Neural progenitor cell (in vitro differentiated cells): ENCODE data around the gene P2RY12.

ENCODE experiments used
- CTCF ChIP-seq: fragments of 200-600 bp; sonication (generic); IDR thresholded peaks from 2 replicates; pipeline ENCODE4 v1.5.1; 2017; ENCODE audit warnings: antibody characterized with exemption, mild to moderate bottlenecking
- EZH2 ChIP-seq: fragments of 200-600 bp; sonication (generic); IDR thresholded peaks from 2 replicates; pipeline ENCODE4 v1.6.1; 2017; ENCODE audit warnings: antibody characterized with exemption, mild to moderate bottlenecking, moderate library complexity
- EZH2phosphoT487 ChIP-seq: fragments of 200-600 bp; sonication (generic); IDR thresholded peaks from 2 replicates; pipeline ENCODE4 v1.6.1; 2017; ENCODE audit warnings: antibody characterized with exemption

GRCh38 chr3:151315136-151315535 lies 69.4 kb downstream of the P2RY12 start:
- TF ChIP-seq CTCF (no peak), EZH2 (no peak), EZH2phosphoT487 (no peak)
